SU-DHL-6 (cell line): ENCODE data around the gene CFAP74.

ENCODE experiments used
- EZH2phosphoT487 ChIP-seq: fragments of 200-600 bp; sonication (generic), shearing (Covaris generic); conservative IDR thresholded peaks from 2 replicates; pipeline ENCODE4 v1.6.1; 2018; ENCODE audit warnings: mild to moderate bottlenecking, antibody characterized with exemption, low read length, moderate library complexity, mixed read lengths
- TF ChIP-seq, protein P1 (sequence below): fragments of 200-600 bp; sonication (generic); IDR thresholded peaks from one replicate; pipeline ENCODE4 v1.5.1; 2017; ENCODE audit warnings: antibody characterized with exemption, mild to moderate bottlenecking, low read length, moderate library complexity; ENCODE audit not compliant: insufficient read depth, poor library complexity, severe bottlenecking

DNA sequence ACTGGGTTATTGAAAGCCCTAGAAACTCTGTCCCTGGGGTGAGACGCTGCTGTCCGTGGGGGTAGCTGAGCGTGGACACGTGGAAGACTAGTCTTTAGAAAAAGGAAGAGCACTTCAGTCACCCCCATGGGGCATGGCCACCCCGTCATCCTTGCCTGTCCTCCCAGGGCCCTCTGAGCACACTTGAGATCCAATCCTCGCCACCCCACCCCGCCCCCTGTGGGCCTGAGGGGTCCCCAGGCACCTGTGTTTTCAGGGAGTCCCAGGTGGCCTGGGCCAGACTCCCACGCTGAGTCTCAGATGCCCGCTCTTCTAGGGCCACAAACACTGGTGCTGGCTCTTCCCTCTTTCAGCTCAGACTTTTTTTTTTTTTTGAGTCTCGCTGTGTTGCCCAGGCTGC is 49.2 kb upstream of the CFAP74 start:
- TF ChIP-seq, protein P1, sequence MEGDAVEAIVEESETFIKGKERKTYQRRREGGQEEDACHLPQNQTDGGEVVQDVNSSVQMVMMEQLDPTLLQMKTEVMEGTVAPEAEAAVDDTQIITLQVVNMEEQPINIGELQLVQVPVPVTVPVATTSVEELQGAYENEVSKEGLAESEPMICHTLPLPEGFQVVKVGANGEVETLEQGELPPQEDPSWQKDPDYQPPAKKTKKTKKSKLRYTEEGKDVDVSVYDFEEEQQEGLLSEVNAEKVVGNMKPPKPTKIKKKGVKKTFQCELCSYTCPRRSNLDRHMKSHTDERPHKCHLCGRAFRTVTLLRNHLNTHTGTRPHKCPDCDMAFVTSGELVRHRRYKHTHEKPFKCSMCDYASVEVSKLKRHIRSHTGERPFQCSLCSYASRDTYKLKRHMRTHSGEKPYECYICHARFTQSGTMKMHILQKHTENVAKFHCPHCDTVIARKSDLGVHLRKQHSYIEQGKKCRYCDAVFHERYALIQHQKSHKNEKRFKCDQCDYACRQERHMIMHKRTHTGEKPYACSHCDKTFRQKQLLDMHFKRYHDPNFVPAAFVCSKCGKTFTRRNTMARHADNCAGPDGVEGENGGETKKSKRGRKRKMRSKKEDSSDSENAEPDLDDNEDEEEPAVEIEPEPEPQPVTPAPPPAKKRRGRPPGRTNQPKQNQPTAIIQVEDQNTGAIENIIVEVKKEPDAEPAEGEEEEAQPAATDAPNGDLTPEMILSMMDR = no peak
- no peak for TF ChIP-seq EZH2phosphoT487
